HCT116 (cell line): ENCODE results near the gene SND1. TPM values are rescaled to one million over a fixed set of nuclear protein-coding genes. Genes with fewer than 3 reads are reported as not detected.

Experiments
- ATAC-seq: fragments of 200-7000 bp; cut with Tn5 transposase; 2 replicates; pipeline ENCODE4 v1.9.1; 2020; ENCODE audit warnings: mild to moderate bottlenecking, moderate library complexity
- BruUV-seq: library from RNA; stranded (reverse); fragments of 400-500 nt; replicated peaks from 2 replicates; lab custom pipeline; 2021; lab: Mats Ljungman, UMichigan
- CTCF ChIA-PET: fragments of 300-600 bp; sonication (Branson Sonifier 250); formaldehyde crosslinking; loops from one replicate; lab custom pipeline; 2021; ENCODE audit warnings: antibody characterized with exemption; lab: Charles Lee
- POLR2A ChIA-PET: fragments of 300-600, 350-600 bp; sonication (Branson Sonifier 250); formaldehyde crosslinking; loops from one replicate; lab custom pipeline; 2021; ENCODE audit warnings: antibody characterized with exemption; lab: Charles Lee
- RAD21 ChIA-PET, 2 experiments: fragments of 300-600 bp; sonication (Branson Sonifier 250); formaldehyde crosslinking; loops; one replicate each; lab custom pipeline; 2023; ENCODE audit warnings: low total read pairs in 2 of 2; ENCODE audit not compliant: uncharacterized antibody in 2 of 2, unreplicated experiment in 2 of 2, low non-redundant PET in 1 of 2; lab: Charles Lee
- DNase-seq: peaks from one replicate; pipeline ENCODE4 v3.0.0-alpha.2; 2010; ENCODE audit warnings: low read depth, low spot score
- H2AFZ ChIP-seq: fragments of 200-600 bp; shearing (Covaris generic), sonication (generic); 2 replicates; pipeline ENCODE4 v1.6.1; 2017; ENCODE audit warnings: low read depth, mixed run types, mixed read lengths, antibody characterized with exemption, low read length; ENCODE audit not compliant: poor library complexity, severe bottlenecking
- H3K27ac ChIP-seq: 2 replicates; pipeline ENCODE4 v1.5.1; 2012; ENCODE audit warnings: low read depth, low read length
- H3K27me3 ChIP-seq: fragments of 200-600 bp; sonication (generic); 2 replicates; pipeline ENCODE4 v1.6.1; 2016; ENCODE audit warnings: mixed run types, low read length, mixed read lengths; ENCODE audit not compliant: insufficient read depth
- H3K36me3 ChIP-seq, 2 experiments: fragments of 200-500 bp in 1 of 2; fragments of 200-600 bp in 1 of 2; sonication (Bioruptor generic) in 1 of 2; sonication (generic) in 1 of 2; 2 replicates each; pipeline versions ENCODE4 v1.5.1 to v1.6.1; 2014 to 2016; ENCODE audit warnings: low read length in 2 of 2, inconsistent platforms in 1 of 2, mixed read lengths in 1 of 2, mixed run types in 1 of 2; ENCODE audit not compliant: insufficient read depth in 2 of 2, control insufficient read depth in 1 of 2
- H3K4me1 ChIP-seq, 2 experiments: fragments of 200-600 bp in 1 of 2; sonication (generic) in 1 of 2; 2 replicates each; pipeline versions ENCODE4 v1.5.1 to v1.6.1; 2012 to 2017; ENCODE audit warnings: low read length in 2 of 2, inconsistent platforms in 1 of 2, mild to moderate bottlenecking in 1 of 2, mixed read lengths in 1 of 2, mixed run types in 1 of 2, moderate library complexity in 1 of 2; ENCODE audit not compliant: insufficient read depth in 2 of 2, control insufficient read depth in 1 of 2
- H3K4me2 ChIP-seq: fragments of 200-600 bp; sonication (generic); 2 replicates; pipeline ENCODE4 v1.6.1; 2017; ENCODE audit warnings: mixed run types, low read length, mixed read lengths
- H3K4me3 ChIP-seq, 2 experiments: fragments of 200-600 bp in 1 of 2; sonication (generic) in 1 of 2; replicated peaks in 1 of 2; 2 replicates each; pipeline ENCODE4 v1.5.1; 2011 to 2016; ENCODE audit warnings: low read length in 2 of 2, control low read depth in 1 of 2, low read depth in 1 of 2, mild to moderate bottlenecking in 1 of 2, mixed read lengths in 1 of 2, mixed run types in 1 of 2
- H3K79me2 ChIP-seq: fragments of 200-600 bp; sonication (generic); 2 replicates; pipeline ENCODE4 v1.6.1; 2017; ENCODE audit warnings: mild to moderate bottlenecking, mixed run types, low read length, moderate library complexity, mixed read lengths; ENCODE audit not compliant: insufficient read depth
- H3K9ac ChIP-seq: fragments of 200-600 bp; sonication (generic); 2 replicates; pipeline ENCODE4 v1.6.1; 2016; ENCODE audit warnings: low read length, mixed read lengths
- H3K9me2 ChIP-seq: fragments of 200-600 bp; sonication (generic), shearing (Covaris generic); 2 replicates; pipeline ENCODE4 v1.6.1; 2017; ENCODE audit warnings: mixed run types, mild to moderate bottlenecking, moderate library complexity; ENCODE audit not compliant: insufficient read depth
- H3K9me3 ChIP-seq, 2 experiments: fragments of 200-500 bp in 1 of 2; fragments of 200-600 bp in 1 of 2; sonication (Bioruptor generic) in 1 of 2; sonication (generic) in 1 of 2; 2 replicates each; pipeline ENCODE4 v1.6.1; 2014 to 2017; ENCODE audit warnings: low read length in 2 of 2, mixed read lengths in 2 of 2, inconsistent platforms in 1 of 2, low read depth in 1 of 2, mild to moderate bottlenecking in 1 of 2, mixed run types in 1 of 2, moderate library complexity in 1 of 2; ENCODE audit not compliant: control insufficient read depth in 1 of 2, insufficient read depth in 1 of 2
- H4K20me1 ChIP-seq: fragments of 200-600 bp; sonication (generic), shearing (Covaris generic); 2 replicates; pipeline ENCODE4 v1.6.1; 2017; ENCODE audit warnings: mixed run types, mild to moderate bottlenecking, moderate library complexity; ENCODE audit not compliant: insufficient read depth
- TCF7L2 ChIP-seq: IDR thresholded peaks from 2 replicates; pipeline ENCODE4 v1.7.0; 2011; ENCODE audit warnings: borderline replicate concordance, inconsistent platforms; ENCODE audit not compliant: insufficient read depth, insufficient read length; ENCODE audit errors: extremely low read depth
- ZFX ChIP-seq: fragments of 450-650 bp; IDR thresholded peaks from 2 replicates; pipeline ENCODE4 v1.6.1; 2017
- intact Hi-C: fragments of 100-400 bp; cut with micrococcal nuclease; formaldehyde crosslinking; loops from 2 replicates; pipeline ENCODE4 v1.10.0; 2022
- total RNA-seq: library from RNA; stranded (reverse); gene quantifications from one replicate; pipeline ENCODE4 v1.2.1, GENCODE V29; 2021; ENCODE audit not compliant: unreplicated experiment
- TF ChIP-seq, protein P1 (sequence below): IDR thresholded peaks from 2 replicates; pipeline ENCODE4 v1.6.1; 2012; ENCODE audit warnings: low read depth
- TF ChIP-seq, protein P2 (sequence below): IDR thresholded peaks from 2 replicates; pipeline ENCODE4 v1.6.1; 2012
- TF ChIP-seq, protein P3 (sequence below), 3 experiments: fragments of 200-600 bp in 1 of 3; sonication (generic) in 1 of 3; IDR thresholded peaks in 2 of 3; conservative IDR thresholded peaks in 1 of 3; 2 replicates each; pipeline ENCODE4 v1.5.1; 2012 to 2017; ENCODE audit warnings: low read depth in 2 of 3, low read length in 2 of 3, antibody characterized with exemption in 1 of 3, borderline replicate concordance in 1 of 3, control low read depth in 1 of 3, mild to moderate bottlenecking in 1 of 3, mixed read lengths in 1 of 3, mixed run types in 1 of 3, moderate library complexity in 1 of 3; ENCODE audit not compliant: insufficient read depth in 1 of 3

The SND1 gene
- total RNA-seq, 1 experiment from 2014 or later = 169 TPM

DNA sequence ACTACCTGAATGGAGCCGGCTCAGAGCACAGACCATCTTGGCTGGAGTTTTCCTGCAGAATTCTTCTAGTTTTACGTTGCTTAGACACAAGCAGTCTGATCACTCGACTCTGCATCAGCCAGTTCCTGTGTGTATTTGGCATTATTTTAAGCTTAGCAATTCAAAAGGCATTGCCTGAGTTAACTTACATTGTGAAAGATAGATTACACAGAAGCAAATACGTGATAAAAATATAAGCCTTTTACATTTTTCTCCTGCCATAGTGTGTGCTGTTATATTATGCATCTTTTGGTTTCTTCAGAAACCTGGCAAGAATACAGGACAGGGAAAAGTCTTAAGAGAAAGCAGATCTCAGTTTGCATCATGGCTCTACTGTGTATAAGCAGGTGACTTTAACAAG lies 281.2 kb downstream of the SND1 start (continued):
- TF ChIP-seq, protein P1, sequence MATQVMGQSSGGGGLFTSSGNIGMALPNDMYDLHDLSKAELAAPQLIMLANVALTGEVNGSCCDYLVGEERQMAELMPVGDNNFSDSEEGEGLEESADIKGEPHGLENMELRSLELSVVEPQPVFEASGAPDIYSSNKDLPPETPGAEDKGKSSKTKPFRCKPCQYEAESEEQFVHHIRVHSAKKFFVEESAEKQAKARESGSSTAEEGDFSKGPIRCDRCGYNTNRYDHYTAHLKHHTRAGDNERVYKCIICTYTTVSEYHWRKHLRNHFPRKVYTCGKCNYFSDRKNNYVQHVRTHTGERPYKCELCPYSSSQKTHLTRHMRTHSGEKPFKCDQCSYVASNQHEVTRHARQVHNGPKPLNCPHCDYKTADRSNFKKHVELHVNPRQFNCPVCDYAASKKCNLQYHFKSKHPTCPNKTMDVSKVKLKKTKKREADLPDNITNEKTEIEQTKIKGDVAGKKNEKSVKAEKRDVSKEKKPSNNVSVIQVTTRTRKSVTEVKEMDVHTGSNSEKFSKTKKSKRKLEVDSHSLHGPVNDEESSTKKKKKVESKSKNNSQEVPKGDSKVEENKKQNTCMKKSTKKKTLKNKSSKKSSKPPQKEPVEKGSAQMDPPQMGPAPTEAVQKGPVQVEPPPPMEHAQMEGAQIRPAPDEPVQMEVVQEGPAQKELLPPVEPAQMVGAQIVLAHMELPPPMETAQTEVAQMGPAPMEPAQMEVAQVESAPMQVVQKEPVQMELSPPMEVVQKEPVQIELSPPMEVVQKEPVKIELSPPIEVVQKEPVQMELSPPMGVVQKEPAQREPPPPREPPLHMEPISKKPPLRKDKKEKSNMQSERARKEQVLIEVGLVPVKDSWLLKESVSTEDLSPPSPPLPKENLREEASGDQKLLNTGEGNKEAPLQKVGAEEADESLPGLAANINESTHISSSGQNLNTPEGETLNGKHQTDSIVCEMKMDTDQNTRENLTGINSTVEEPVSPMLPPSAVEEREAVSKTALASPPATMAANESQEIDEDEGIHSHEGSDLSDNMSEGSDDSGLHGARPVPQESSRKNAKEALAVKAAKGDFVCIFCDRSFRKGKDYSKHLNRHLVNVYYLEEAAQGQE = no peak
- TF ChIP-seq TCF7L2 (no peak), ZFX (no peak)
- TF ChIP-seq, protein P2, sequence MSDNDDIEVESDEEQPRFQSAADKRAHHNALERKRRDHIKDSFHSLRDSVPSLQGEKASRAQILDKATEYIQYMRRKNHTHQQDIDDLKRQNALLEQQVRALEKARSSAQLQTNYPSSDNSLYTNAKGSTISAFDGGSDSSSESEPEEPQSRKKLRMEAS = no peak

DNA sequence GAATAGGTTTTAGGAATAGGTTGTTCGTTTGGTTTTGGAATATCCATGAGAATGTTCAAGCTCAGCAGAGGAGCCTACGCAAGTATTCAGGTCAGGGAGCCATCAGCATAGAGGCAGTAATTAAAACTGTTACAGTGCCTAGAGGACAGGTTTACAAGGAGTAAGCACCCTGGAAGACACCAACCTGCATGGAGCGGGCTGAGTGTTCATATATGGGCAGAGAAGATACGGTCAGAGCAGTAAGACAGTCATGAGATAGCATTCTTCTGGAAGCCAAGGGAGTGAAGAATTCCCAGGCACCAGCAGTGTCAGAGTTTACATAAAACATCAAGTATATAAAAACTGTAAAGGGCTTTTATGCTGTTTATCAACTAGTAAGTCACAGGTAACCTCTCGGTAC lies 282.7 kb downstream of the SND1 start:
- Histone ChIP-seq H3K27me3 (no peaks in the 10 kb centered on the region), H3K36me3 (peaks cover 8 to 19% of the 10 kb centered on the region in 2 experiments; a peak in 2 of 4 replicates), H3K27ac (no peak overlapping the region), H3K4me3 (no peak overlapping the region), H4K20me1 (no peaks in the 10 kb centered on the region; the same call in 1 of the 2 replicates), H3K79me2 (peaks cover 4% of the 10 kb centered on the region; the same call in 1 of the 2 replicates), H3K9me2 (no peaks in the 10 kb centered on the region), H3K9me3 (no peaks in the 10 kb centered on the region), H3K4me1 (peaks cover 0 to 4% of the 10 kb centered on the region in 2 experiments; a peak in 1 of 4 replicates), H3K9ac (no peak overlapping the region), H3K4me2 (no peak overlapping the region), H2AFZ (no peak overlapping the region)
- TF ChIP-seq, protein P3, sequence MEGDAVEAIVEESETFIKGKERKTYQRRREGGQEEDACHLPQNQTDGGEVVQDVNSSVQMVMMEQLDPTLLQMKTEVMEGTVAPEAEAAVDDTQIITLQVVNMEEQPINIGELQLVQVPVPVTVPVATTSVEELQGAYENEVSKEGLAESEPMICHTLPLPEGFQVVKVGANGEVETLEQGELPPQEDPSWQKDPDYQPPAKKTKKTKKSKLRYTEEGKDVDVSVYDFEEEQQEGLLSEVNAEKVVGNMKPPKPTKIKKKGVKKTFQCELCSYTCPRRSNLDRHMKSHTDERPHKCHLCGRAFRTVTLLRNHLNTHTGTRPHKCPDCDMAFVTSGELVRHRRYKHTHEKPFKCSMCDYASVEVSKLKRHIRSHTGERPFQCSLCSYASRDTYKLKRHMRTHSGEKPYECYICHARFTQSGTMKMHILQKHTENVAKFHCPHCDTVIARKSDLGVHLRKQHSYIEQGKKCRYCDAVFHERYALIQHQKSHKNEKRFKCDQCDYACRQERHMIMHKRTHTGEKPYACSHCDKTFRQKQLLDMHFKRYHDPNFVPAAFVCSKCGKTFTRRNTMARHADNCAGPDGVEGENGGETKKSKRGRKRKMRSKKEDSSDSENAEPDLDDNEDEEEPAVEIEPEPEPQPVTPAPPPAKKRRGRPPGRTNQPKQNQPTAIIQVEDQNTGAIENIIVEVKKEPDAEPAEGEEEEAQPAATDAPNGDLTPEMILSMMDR (IDR thresholded peaks at IDR 0.05 in 2 of 3, conservative IDR thresholded peaks at IDR 0.05 in 1 of 3; ENCODE audit: borderline replicate concordance in 1 of 3, insufficient read depth in 1 of 3, low read depth in 2 of 3, low read length in 2 of 3) = no peak
- intact Hi-C loops = no loop called here
- ChIA-PET RAD21 (no interaction called here), POLR2A (no interaction called here), CTCF (no interaction called here)
- ATAC-seq = no peak
- DNase-seq = no peak
- BruUV-seq = TSS peak; percentile 2
